Stomach (tissue), 9 donors: Measurements from ENCODE around the gene ACP5. TPM values are rescaled to one million over a fixed set of nuclear protein-coding genes. Genes with fewer than 3 reads are reported as not detected.
"Not testable (repeated sequence)": the region's sequence is repeated elsewhere in the genome, so short reads cannot be mapped to it uniquely, and the experiment has no call there.

Experiments
- DNase-seq, 2 donors: peaks; one replicate each; pipeline versions ENCODE4 v3.0.0 to v3.0.0-alpha.2; 2013 to 2019
- H3K27ac ChIP-seq, 5 donors: fragments of 200-600 bp in 4 of 5; sonication (generic) in 4 of 5; one replicate each; pipeline ENCODE4 v1.5.1; 2013 to 2019; ENCODE audit warnings: mild to moderate bottlenecking in 1 of 5, moderate library complexity in 1 of 5
- H3K27me3 ChIP-seq, 3 donors: fragments of 200-600 bp; sonication (generic); one replicate each; pipeline ENCODE4 v1.5.1; 2017 to 2019; ENCODE audit warnings: mixed run types in 1 of 3
- H3K36me3 ChIP-seq, 4 donors: fragments of 200-600 bp; sonication (generic); 1 replicate in 3 of 4; 2 replicates in 1 of 4; pipeline ENCODE4 v1.5.1; 2016 to 2019
- H3K4me1 ChIP-seq, 4 donors: fragments of 200-600 bp; sonication (generic); one replicate each; pipeline ENCODE4 v1.5.1; 2016 to 2019
- H3K4me3 ChIP-seq, 4 donors: fragments of 200-600 bp; sonication (generic) in 3 of 4; one replicate each; pipeline ENCODE4 v1.5.1; 2016 to 2019; ENCODE audit warnings: mild to moderate bottlenecking in 1 of 4
- H3K9me3 ChIP-seq, 4 donors: fragments of 200-600 bp; sonication (generic); one replicate each; pipeline ENCODE4 v1.5.1; 2016 to 2019
- EP300 ChIP-seq: sonication (generic); formaldehyde crosslinking; IDR thresholded peaks from one replicate; pipeline ENCODE4 v1.6.1; 2017; ENCODE audit warnings: antibody characterized with exemption
- POLR2A ChIP-seq, 4 donors: fragments of 450-650 bp; IDR thresholded peaks; one replicate each; pipeline ENCODE4 v1.6.1; 2016; ENCODE audit warnings: antibody characterized with exemption in 4 of 4, control low read depth in 2 of 4, mild to moderate bottlenecking in 1 of 4, moderate library complexity in 1 of 4
- POLR2AphosphoS5 ChIP-seq, 3 donors: sonication (generic); formaldehyde crosslinking; IDR thresholded peaks; one replicate each; pipeline ENCODE4 v1.6.1; 2016; ENCODE audit warnings: antibody characterized with exemption in 3 of 3
- WGBS, 5 donors: extraction: QIAGEN DNeasy Blood & Tissue Kit in 3 of 5; methylation state at CpG; one replicate each; pipeline versions ENCODE4 v1.1.5 to v1.1.7; 2013 to 2018; 5-methylcytosine and 5-hydroxymethylcytosine counted together
- intact Hi-C: fragments of 100-400 bp; cut with DNase I; formaldehyde crosslinking; loops from one replicate; pipeline ENCODE4 v1.15.1; 2023; ENCODE audit warnings: low total_unique reads
- polyA plus RNA-seq, 3 donors: library from polyadenylated mRNA; stranded (reverse); fragments of 200-250 nt; gene quantifications; one replicate each; pipeline ENCODE4 v1.2.3, GENCODE V29; 2013
- total RNA-seq, 5 donors: library from RNA; depleted of rRNA; stranded (reverse); fragments of >200 nt; gene quantifications; one replicate each; pipeline versions ENCODE4 v1.1.0 to v1.2.3, GENCODE V29; 2014 to 2016
- TF ChIP-seq, protein P1 (sequence below), 7 experiments: fragments of 450-650 bp in 4 of 7; fragments of 200-600 bp in 3 of 7; sonication (generic) in 3 of 7; IDR thresholded peaks; one replicate each; pipeline ENCODE4 v1.5.1; 2016 to 2019; ENCODE audit warnings: antibody characterized with exemption in 7 of 7, control low read depth in 2 of 7, mild to moderate bottlenecking in 1 of 7
- donor health status: healthy with polysubstance abuse.
- donor health status: Bipolar disorder and iron deficiency.
- donor health status: healthy.

Gene ACP5
- total and polyA plus RNA-seq, 8 donors = 6.1 to 67.9 (median 47.5) TPM; not detected in 1

DNA sequence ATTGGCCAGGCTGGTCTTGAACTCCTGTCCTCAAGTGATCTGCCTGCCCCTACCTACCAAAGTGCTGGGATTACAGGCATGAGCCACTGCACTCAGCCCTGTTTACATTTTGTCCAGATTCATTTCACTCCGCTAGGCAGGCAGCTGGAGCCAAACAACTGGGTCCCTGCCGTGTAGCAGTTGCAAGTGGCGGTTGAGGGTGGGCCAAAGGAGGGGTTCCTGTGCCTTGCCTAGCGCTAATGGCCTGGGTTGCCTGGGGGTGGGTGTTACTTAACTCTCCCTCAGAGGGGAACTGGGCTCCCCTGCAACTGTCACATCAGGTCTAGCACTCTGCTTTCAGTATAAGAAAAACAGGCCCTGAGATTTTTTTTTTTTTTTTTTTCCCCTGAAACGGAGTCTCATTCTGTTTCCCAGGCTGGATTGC lies 7.4 kb downstream of the ACP5 start:
- WGBS, 5 donors = 53 to 69% (median 66%) methylated on average over 5 of the region's 5 CpGs
- no peak for DNase-seq
- TF ChIP-seq, protein P1, sequence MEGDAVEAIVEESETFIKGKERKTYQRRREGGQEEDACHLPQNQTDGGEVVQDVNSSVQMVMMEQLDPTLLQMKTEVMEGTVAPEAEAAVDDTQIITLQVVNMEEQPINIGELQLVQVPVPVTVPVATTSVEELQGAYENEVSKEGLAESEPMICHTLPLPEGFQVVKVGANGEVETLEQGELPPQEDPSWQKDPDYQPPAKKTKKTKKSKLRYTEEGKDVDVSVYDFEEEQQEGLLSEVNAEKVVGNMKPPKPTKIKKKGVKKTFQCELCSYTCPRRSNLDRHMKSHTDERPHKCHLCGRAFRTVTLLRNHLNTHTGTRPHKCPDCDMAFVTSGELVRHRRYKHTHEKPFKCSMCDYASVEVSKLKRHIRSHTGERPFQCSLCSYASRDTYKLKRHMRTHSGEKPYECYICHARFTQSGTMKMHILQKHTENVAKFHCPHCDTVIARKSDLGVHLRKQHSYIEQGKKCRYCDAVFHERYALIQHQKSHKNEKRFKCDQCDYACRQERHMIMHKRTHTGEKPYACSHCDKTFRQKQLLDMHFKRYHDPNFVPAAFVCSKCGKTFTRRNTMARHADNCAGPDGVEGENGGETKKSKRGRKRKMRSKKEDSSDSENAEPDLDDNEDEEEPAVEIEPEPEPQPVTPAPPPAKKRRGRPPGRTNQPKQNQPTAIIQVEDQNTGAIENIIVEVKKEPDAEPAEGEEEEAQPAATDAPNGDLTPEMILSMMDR (IDR thresholded peaks at IDR 0.05) = no peak
- TF ChIP-seq EP300 = no peak
- TF ChIP-seq POLR2AphosphoS5 (IDR thresholded peaks at IDR 0.05) = no peak
- TF ChIP-seq POLR2A (IDR thresholded peaks at IDR 0.05) = no peak
- Histone ChIP-seq H3K27me3 (no peaks in the 10 kb centered on the region), H3K4me1 (no peaks in the 10 kb centered on the region), H3K4me3 (no peak overlapping the region), H3K27ac (no peak overlapping the region), H3K36me3 (peaks cover 0 to 6% (median 0%) of the 10 kb centered on the region in 4 donors), H3K9me3 (no peaks in the 10 kb centered on the region)
- intact Hi-C loops = no loop called here

DNA sequence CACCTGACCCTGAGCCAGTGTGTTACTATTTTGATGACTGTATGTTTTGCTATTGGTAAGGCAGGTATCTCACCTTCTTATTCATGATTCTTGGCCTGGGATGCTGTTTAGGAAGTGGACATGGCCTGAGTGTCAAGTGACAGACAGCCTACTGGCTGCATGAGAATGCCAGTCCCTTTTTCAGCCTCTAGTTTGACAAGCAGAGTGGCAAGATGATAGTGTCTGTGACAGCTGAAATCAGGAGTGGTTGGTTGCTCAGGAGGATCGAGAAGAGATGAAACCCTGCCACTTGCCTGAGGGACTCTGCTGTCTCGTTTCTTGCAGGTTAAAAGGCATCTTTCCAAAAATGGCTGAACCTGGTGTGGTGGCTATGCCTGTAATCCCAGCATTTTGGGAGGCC lies 11.3 kb downstream of the ACP5 start:
- no peaks in the 10 kb centered on the region for H3K9me3 ChIP-seq
- no peak for TF ChIP-seq EP300
- no peak for TF ChIP-seq POLR2A (IDR thresholded peaks at IDR 0.05)
- no peak for TF ChIP-seq POLR2AphosphoS5 (IDR thresholded peaks at IDR 0.05)
- TF ChIP-seq, protein P1 (IDR thresholded peaks at IDR 0.05) = no peak
- no peak overlapping the region for H3K27ac ChIP-seq
- intact Hi-C loops = no loop called here
- H3K4me3 ChIP-seq = no peak overlapping the region
- no peak for DNase-seq
- 83 to 97% (median 92%) methylated on average over 2 of the region's 2 CpGs for WGBS, 5 donors
- no peaks in the 10 kb centered on the region for H3K27me3 ChIP-seq
- H3K36me3 ChIP-seq = no peaks in the 10 kb centered on the region
- H3K4me1 ChIP-seq = peaks cover 0 to 11% (median 0%) of the 10 kb centered on the region in 4 donors

DNA sequence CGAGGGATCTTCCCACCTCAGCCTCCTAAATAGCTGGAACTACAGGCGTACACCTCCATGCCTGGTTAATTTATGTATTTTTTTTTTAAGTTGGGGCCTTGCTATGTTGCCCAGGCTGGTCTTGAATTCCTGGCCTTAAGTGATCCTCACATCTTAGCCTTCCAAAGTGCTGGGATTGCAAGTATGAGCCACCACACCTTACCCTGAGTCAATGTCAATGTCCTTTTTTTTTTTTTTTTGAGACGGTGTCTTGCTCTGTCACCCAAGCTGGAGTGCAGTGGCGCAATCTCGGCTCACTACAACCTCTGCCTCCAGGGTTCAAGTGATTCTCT lies 11.8 kb downstream of the ACP5 start:
- H3K4me3 ChIP-seq, H3K27ac ChIP-seq, H3K36me3 ChIP-seq, H3K9me3 ChIP-seq, H3K27me3 ChIP-seq, intact Hi-C loops, DNase-seq: not testable (repeated sequence)
- H3K4me1 ChIP-seq = peaks cover 0 to 15% (median 3%) of the 10 kb centered on the region in 4 donors
- WGBS, 5 donors = 85 to 92% (median 90%) methylated on average over 5 of the region's 5 CpGs

DNA sequence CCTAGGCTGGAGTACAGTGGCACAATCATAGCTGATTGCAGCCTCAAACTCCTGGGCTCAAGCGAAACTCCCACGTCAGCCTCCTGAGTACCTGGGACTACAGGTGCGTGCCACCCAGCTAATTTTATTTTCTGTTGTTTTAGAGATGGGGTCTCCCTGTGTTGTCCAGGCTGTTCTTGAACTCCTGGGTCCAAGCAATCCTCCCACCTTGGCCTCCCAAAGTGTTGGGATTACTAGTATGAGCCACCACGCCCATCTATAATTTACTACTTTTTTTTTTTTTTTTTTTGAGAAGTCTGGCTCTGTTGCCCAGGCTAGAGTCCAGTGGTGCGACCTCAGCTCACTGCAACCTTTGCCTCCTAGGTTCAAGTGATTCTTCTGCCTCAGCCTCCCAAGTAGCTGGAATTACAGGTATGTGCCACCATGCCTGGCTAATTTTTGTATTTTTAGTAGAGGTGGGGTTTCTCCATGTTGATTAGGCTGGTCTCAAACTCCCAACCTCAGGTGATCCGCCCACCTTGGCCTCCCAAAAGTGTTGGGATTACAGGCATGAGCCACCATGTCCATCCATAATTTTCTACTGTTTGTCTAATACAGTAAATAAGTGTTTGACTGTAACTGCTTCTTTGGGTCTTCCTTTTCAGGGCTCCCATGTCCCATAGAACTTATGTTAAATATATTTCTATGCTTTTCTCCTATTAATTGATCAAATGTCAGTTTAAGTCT lies 13.2 kb downstream of the ACP5 start:
- H3K36me3 ChIP-seq, H3K4me3 ChIP-seq, DNase-seq, H3K9me3 ChIP-seq, H3K27me3 ChIP-seq, H3K27ac ChIP-seq, intact Hi-C loops: not testable (repeated sequence)
- WGBS, 5 donors = 80 to 98% (median 94%) methylated on average over 6 of the region's 6 CpGs
- peaks cover 10 to 29% (median 16%) of the 10 kb centered on the region in 4 donors for H3K4me1 ChIP-seq

DNA sequence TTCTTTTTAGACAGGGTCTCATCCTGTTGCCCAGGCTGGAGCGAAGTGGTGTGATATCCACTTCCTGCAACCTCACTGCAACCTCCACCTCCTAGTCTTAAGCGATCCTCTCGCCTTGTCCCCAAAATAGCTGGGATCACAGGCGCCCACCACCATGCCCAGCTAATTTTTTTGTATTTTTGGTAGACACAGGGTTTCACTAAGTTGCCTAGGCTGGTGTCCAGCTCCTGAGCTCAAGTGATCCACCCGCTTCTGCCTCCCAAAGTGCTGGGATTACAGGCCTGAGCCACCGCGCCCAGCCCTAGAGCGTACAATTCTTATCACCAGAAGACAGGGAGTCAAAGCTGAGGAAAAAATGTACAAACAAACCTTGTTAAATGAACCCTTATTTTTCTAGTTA lies 13.9 kb downstream of the ACP5 start:
- TF ChIP-seq, protein P1 (IDR thresholded peaks at IDR 0.05) = no peak
- no peak overlapping the region for H3K4me3 ChIP-seq
- no peaks in the 10 kb centered on the region for H3K9me3 ChIP-seq
- H3K27me3 ChIP-seq = no peaks in the 10 kb centered on the region
- H3K36me3 ChIP-seq = no peaks in the 10 kb centered on the region
- intact Hi-C loops = no loop called here
- peaks cover 10 to 32% (median 18%) of the 10 kb centered on the region in 4 donors for H3K4me1 ChIP-seq
- 68 to 82% (median 72%) methylated on average over 8 of the region's 8 CpGs for WGBS, 5 donors
- no peak overlapping the region for H3K27ac ChIP-seq
- no peak for DNase-seq
